ENCODE measurements around the gene COLEC12.

DNA sequence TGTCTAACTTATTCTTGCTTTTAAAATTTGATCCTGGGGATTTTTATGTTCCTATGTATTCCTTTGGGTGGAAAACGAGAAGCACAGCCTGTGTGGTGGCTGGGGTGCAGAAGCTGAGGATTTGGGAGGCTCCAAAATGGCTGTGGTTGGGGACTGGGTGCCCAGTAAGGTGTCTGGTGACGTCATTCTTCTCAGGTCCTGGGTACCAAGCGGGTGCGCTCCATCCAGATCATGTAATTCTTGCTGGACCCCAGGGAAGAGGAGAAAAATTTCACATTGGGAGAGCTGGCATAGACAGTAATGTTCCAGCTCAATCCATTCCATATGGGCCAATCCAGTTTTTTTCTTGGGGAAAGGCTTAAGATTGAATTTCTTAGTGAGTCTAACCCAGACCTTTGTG is 171.6 kb downstream of the COLEC12 start:
- TF ChIP-seq EZH2phosphoT487 (IDR thresholded peaks at IDR 0.05; ENCODE audit: insufficient read depth, low read depth) = no peak
- no peak for TF ChIP-seq EZH2 (IDR thresholded peaks at IDR 0.05; ENCODE audit: insufficient read depth, poor library complexity, severe bottlenecking)

All from GM23248 (cell line).